GM21423 (cell line): Measurements from ENCODE around the gene MCRS1.
"Not testable (repeated sequence)": the region's sequence is repeated elsewhere in the genome, so short reads cannot be mapped to it uniquely, and the experiment has no call there.

Source experiments
- ATAC-seq: cut with Tn5 transposase; IDR thresholded peaks from one replicate; pipeline ENCODE4 v1.9.1; 2021; ENCODE audit warnings: mild to moderate bottlenecking, moderate library complexity; ENCODE audit not compliant: unreplicated experiment

The MCRS1 gene

GRCh38 chr12:49567611-49568441 lies at the start of gene MCRS1:
TSS of gene MCRS1 (minus strand) at chr12:49568142. CDS start at chr12:49566731, 1,411 bp downstream.
- ATAC-seq, result peak; percentile 84

- no peak for ATAC-seq
Measured at GRCh38 chr12:49616533-49617219, 48.7 kb upstream of the MCRS1 start.

- ATAC-seq, result no peak
Measured at GRCh38 chr12:49615725-49616124, 47.8 kb upstream of the MCRS1 start.

- no peak for ATAC-seq
Measured at GRCh38 chr12:49612210-49612609, 44.3 kb upstream of the MCRS1 start.

- not testable (repeated sequence) for ATAC-seq
Measured at GRCh38 chr12:49610785-49611184, 42.8 kb upstream of the MCRS1 start.

- ATAC-seq, result no peak
Measured at GRCh38 chr12:49609875-49610154, 41.9 kb upstream of the MCRS1 start.

- no peak for ATAC-seq
Measured at GRCh38 chr12:49609059-49609874, 41.3 kb upstream of the MCRS1 start.

- not testable (repeated sequence) for ATAC-seq
Measured at GRCh38 chr12:49605539-49605938, 37.6 kb upstream of the MCRS1 start, which contains the start of gene FAM186B. TSS of gene FAM186B (minus strand) at chr12:49605639. CDS start at chr12:49605477, 162 bp downstream.

- no peak for ATAC-seq
Measured at GRCh38 chr12:49604856-49605255, 36.9 kb upstream of the MCRS1 start.

GRCh38 chr12:49603721-49604120 lies 35.8 kb upstream of the MCRS1 start:
- ATAC-seq, result no peak

GRCh38 chr12:49599961-49600360 lies 32.0 kb upstream of the MCRS1 start:
- no peak for ATAC-seq

GRCh38 chr12:49598527-49598926 lies 30.6 kb upstream of the MCRS1 start:
- no peak for ATAC-seq

- ATAC-seq, result no peak
Measured at GRCh38 chr12:49588721-49589516, 21.0 kb upstream of the MCRS1 start.

- no peak for ATAC-seq
Measured at GRCh38 chr12:49588281-49588680, 20.3 kb upstream of the MCRS1 start.

- ATAC-seq, result no peak
Measured at GRCh38 chr12:49587174-49587908, 19.4 kb upstream of the MCRS1 start.

GRCh38 chr12:49585477-49586459 lies 17.8 kb upstream of the MCRS1 start:
- ATAC-seq, result no peak

GRCh38 chr12:49584591-49584990 lies 16.6 kb upstream of the MCRS1 start:
- ATAC-seq, result no peak

- no peak for ATAC-seq
Measured at GRCh38 chr12:49583366-49584094, 15.6 kb upstream of the MCRS1 start.
